Measurements from ENCODE around the gene JADE2.
"Not testable (repeated sequence)": the region's sequence is repeated elsewhere in the genome, so short reads cannot be mapped to it uniquely, and the experiment has no call there.

JADE2 gene

GRCh38 chr5:134524826-134525682 lies at the start of gene JADE2:
Gene JADE2 (plus strand): TSS chr5:134525670. CDS start chr5:134535858, 10,188 bp downstream.
- peak; percentile 58 to 59 for DNase-seq (ENCODE audit: low read depth in 2 of 2)

- no peak for DNase-seq (ENCODE audit: low read depth in 2 of 2)
These were observed 47.8 kb upstream of the JADE2 start for GRCh38 chr5:134477462-134478245.

- DNase-seq (ENCODE audit: low read depth in 2 of 2), result no peak
These were observed 45.6 kb upstream of the JADE2 start for GRCh38 chr5:134479839-134480238.

GRCh38 chr5:134489227-134489944 lies 36.1 kb upstream of the JADE2 start:
- DNase-seq (ENCODE audit: low read depth in 2 of 2), result no peak

- DNase-seq (ENCODE audit: low read depth in 2 of 2), result no peak
These were observed 35.1 kb upstream of the JADE2 start for GRCh38 chr5:134490255-134490924.

GRCh38 chr5:134490925-134491271 lies 34.6 kb upstream of the JADE2 start:
- no peak for DNase-seq (ENCODE audit: low read depth in 2 of 2)

- no peak for DNase-seq (ENCODE audit: low read depth in 2 of 2)
These were observed 33.5 kb upstream of the JADE2 start for GRCh38 chr5:134491841-134492442.

GRCh38 chr5:134492568-134492967 lies 32.9 kb upstream of the JADE2 start:
- DNase-seq (ENCODE audit: low read depth in 2 of 2), result no peak

- no peak for DNase-seq (ENCODE audit: low read depth in 2 of 2)
These were observed 31.9 kb upstream of the JADE2 start for GRCh38 chr5:134493461-134494055.

GRCh38 chr5:134494780-134495179 lies 30.7 kb upstream of the JADE2 start:
- DNase-seq (ENCODE audit: low read depth in 2 of 2), result no peak

GRCh38 chr5:134499905-134500304 lies 25.6 kb upstream of the JADE2 start:
- DNase-seq (ENCODE audit: low read depth in 2 of 2), result not testable (repeated sequence)

GRCh38 chr5:134500699-134501430 lies 24.6 kb upstream of the JADE2 start:
- DNase-seq (ENCODE audit: low read depth in 2 of 2), result no peak

GRCh38 chr5:134502259-134502658 lies 23.2 kb upstream of the JADE2 start:
- DNase-seq (ENCODE audit: low read depth in 2 of 2), result no peak

- peak in 1 of 2 donors; percentile 20 for DNase-seq (ENCODE audit: low read depth in 2 of 2)
These were observed 22.2 kb upstream of the JADE2 start for GRCh38 chr5:134503088-134503936.

- DNase-seq (ENCODE audit: low read depth in 2 of 2), result no peak
These were observed 21.5 kb upstream of the JADE2 start for GRCh38 chr5:134503937-134504437.

- no peak for DNase-seq (ENCODE audit: low read depth in 2 of 2)
These were observed 20.7 kb upstream of the JADE2 start for GRCh38 chr5:134504629-134505300.

- no peak for DNase-seq (ENCODE audit: low read depth in 2 of 2)
These were observed 19.1 kb upstream of the JADE2 start for GRCh38 chr5:134506054-134507039.

All from stimulated activated CD4-positive, alpha-beta T cell treated with anti-CD3 and anti-CD28 coated beads, Interleukin-1b, Interleukin-23, amount 100 ng/mL, for 1 hour (primary cell).